OCI-LY1 (cell line): ENCODE data around the gene NEUROD4.

Source experiments
- H2AFZ ChIP-seq: fragments of 200-600 bp; sonication (generic), shearing (Covaris generic); 2 replicates; pipeline ENCODE4 v1.6.0; 2014; ENCODE audit warnings: antibody characterized with exemption, mild to moderate bottlenecking, low read length
- H3F3A ChIP-seq: fragments of 200-600 bp; sonication (generic), shearing (Covaris generic); 2 replicates; pipeline ENCODE4 v1.6.0; 2014; ENCODE audit warnings: mild to moderate bottlenecking, antibody characterized with exemption, low read length, moderate library complexity; ENCODE audit not compliant: insufficient read depth
- H3K27ac ChIP-seq: fragments of 200-600 bp; sonication (generic); 2 replicates; pipeline ENCODE4 v1.5.1; 2014; ENCODE audit warnings: low read length, mixed run types, mild to moderate bottlenecking, low read depth; ENCODE audit not compliant: poor library complexity, severe bottlenecking
- H3K27me3 ChIP-seq: fragments of 200-600 bp; sonication (generic); 2 replicates; pipeline ENCODE4 v1.6.0; 2014; ENCODE audit warnings: antibody characterized with exemption, mild to moderate bottlenecking, low read length, moderate library complexity; ENCODE audit not compliant: insufficient read depth
- H3K36me3 ChIP-seq: fragments of 200-600 bp; sonication (generic); 2 replicates; pipeline ENCODE4 v1.6.1; 2014; ENCODE audit warnings: mild to moderate bottlenecking, antibody characterized with exemption, low read length, moderate library complexity, mixed read lengths; ENCODE audit not compliant: insufficient read depth
- H3K4me1 ChIP-seq: fragments of 200-600 bp; sonication (generic); 2 replicates; pipeline ENCODE4 v1.5.1; 2014; ENCODE audit warnings: mild to moderate bottlenecking, low read length, moderate library complexity; ENCODE audit not compliant: insufficient read depth, severe bottlenecking
- H3K4me2 ChIP-seq: fragments of 200-600 bp; sonication (generic), shearing (Covaris generic); 2 replicates; pipeline ENCODE4 v1.6.1; 2014; ENCODE audit warnings: low read length
- H3K4me3 ChIP-seq: fragments of 200-600 bp; sonication (generic); 2 replicates; pipeline ENCODE4 v1.5.1; 2014; ENCODE audit warnings: low read length, low read depth, mild to moderate bottlenecking, mixed read lengths; ENCODE audit not compliant: poor library complexity, severe bottlenecking
- H3K79me2 ChIP-seq: fragments of 200-600 bp; shearing (Covaris generic); 2 replicates; pipeline ENCODE4 v1.6.1; 2016; ENCODE audit warnings: mixed run types, low read length, mixed read lengths; ENCODE audit not compliant: insufficient read depth
- H3K9ac ChIP-seq: fragments of 200-600 bp; sonication (generic), shearing (Covaris generic); 2 replicates; pipeline ENCODE4 v1.6.1; 2014; ENCODE audit warnings: mild to moderate bottlenecking, low read length, mixed read lengths
- H3K9me2 ChIP-seq: fragments of 200-600 bp; sonication (generic), shearing (Covaris generic); 2 replicates; pipeline ENCODE4 v1.6.1; 2014; ENCODE audit warnings: low read depth, mild to moderate bottlenecking, low read length, mixed read lengths
- H3K9me3 ChIP-seq: fragments of 200-600 bp; shearing (Covaris generic); 2 replicates; pipeline ENCODE4 v1.6.1; 2014; ENCODE audit warnings: low read length, mixed read lengths
- H4K20me1 ChIP-seq: fragments of 200-600 bp; sonication (generic), shearing (Covaris generic); 2 replicates; pipeline ENCODE4 v1.6.0; 2016; ENCODE audit warnings: mild to moderate bottlenecking, low read length; ENCODE audit not compliant: insufficient read depth
- EZH2 ChIP-seq: fragments of 200-600 bp; sonication (generic), shearing (Covaris generic); IDR thresholded peaks from 2 replicates; pipeline ENCODE4 v1.8.0; 2017; ENCODE audit warnings: borderline replicate concordance, mixed run types, mild to moderate bottlenecking, antibody characterized with exemption, low read length, moderate library complexity, mixed read lengths
- TF ChIP-seq, protein P1 (sequence below): fragments of 200-600 bp; sonication (generic), shearing (Covaris generic); IDR thresholded peaks from 2 replicates; pipeline ENCODE4 v1.5.1; 2017; ENCODE audit warnings: mild to moderate bottlenecking, antibody characterized with exemption, low read length, moderate library complexity, mixed read lengths

Gene NEUROD4

DNA sequence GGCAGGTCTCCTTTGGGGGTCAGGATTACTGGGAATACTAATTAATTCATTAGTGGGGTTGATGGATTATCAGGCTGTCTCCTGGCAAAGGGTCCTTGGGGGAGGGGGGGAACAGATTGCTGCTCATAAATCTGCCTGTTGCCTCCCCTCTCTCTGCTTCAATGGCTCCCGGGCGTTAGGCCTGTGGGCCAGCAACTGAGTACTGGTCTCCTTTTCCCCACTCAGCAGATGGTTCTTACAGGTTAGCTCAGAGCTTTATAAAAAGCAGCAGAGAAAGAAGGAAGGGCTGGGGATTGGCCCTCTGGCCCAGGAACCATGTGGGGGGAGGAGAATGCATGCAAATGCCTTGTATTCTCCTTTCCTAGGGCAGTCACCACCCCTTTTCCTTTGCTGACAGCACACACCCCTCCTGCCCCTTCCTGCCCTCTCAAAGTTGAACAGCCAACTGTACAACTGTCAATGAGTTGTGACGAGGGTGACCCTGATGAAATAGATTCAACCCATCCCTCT lies 2.3 kb upstream of the NEUROD4 start:
- no peak overlapping the region for H3K4me3 ChIP-seq
- H4K20me1 ChIP-seq, result no peaks in the 10 kb centered on the region
- no peaks in the 10 kb centered on the region for H3K9me3 ChIP-seq
- H3K79me2 ChIP-seq, result no peaks in the 10 kb centered on the region
- H3K27me3 ChIP-seq, result no peaks in the 10 kb centered on the region
- H3F3A ChIP-seq, result no peaks in the 10 kb centered on the region
- no peaks in the 10 kb centered on the region for H3K9me2 ChIP-seq
- no peak overlapping the region for H3K27ac ChIP-seq
- no peak overlapping the region for H2AFZ ChIP-seq
- no peaks in the 10 kb centered on the region for H3K36me3 ChIP-seq
- H3K4me2 ChIP-seq, result no peak overlapping the region
- TF ChIP-seq, protein P1, sequence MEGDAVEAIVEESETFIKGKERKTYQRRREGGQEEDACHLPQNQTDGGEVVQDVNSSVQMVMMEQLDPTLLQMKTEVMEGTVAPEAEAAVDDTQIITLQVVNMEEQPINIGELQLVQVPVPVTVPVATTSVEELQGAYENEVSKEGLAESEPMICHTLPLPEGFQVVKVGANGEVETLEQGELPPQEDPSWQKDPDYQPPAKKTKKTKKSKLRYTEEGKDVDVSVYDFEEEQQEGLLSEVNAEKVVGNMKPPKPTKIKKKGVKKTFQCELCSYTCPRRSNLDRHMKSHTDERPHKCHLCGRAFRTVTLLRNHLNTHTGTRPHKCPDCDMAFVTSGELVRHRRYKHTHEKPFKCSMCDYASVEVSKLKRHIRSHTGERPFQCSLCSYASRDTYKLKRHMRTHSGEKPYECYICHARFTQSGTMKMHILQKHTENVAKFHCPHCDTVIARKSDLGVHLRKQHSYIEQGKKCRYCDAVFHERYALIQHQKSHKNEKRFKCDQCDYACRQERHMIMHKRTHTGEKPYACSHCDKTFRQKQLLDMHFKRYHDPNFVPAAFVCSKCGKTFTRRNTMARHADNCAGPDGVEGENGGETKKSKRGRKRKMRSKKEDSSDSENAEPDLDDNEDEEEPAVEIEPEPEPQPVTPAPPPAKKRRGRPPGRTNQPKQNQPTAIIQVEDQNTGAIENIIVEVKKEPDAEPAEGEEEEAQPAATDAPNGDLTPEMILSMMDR, result no peak
- TF ChIP-seq EZH2, result no peak
- no peaks in the 10 kb centered on the region for H3K4me1 ChIP-seq
- H3K9ac ChIP-seq, result no peak overlapping the region

DNA sequence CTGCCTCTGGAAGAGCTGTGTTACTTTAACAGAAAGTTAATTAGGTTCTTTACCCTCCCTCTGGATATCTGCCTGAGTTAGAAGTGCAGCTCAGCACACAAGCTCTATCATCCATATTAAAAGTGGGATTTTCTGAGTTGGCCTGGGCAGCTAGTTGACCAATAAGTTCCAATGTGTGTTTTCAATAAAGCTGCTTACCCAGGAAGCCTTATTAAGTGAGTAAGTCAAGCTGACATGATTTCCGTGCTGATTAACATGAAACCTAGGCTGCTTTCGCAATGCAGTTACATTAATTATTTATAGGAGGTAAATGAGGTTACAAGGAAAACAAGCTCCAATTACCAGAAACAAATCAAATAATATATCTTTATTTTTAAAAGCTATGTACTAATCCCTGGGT lies 4.8 kb downstream of the NEUROD4 start:
- Histone ChIP-seq H3K9me2 (no peaks in the 10 kb centered on the region), H2AFZ (no peak overlapping the region), H3K27me3 (no peaks in the 10 kb centered on the region), H3K27ac (no peak overlapping the region), H3K4me3 (no peak overlapping the region), H4K20me1 (no peaks in the 10 kb centered on the region), H3K79me2 (no peaks in the 10 kb centered on the region), H3K9me3 (no peaks in the 10 kb centered on the region), H3K4me2 (no peak overlapping the region), H3K36me3 (no peaks in the 10 kb centered on the region), H3K4me1 (no peaks in the 10 kb centered on the region), H3K9ac (no peak overlapping the region), H3F3A (no peaks in the 10 kb centered on the region)
- no peak for TF ChIP-seq EZH2
- TF ChIP-seq, protein P1, result no peak

DNA sequence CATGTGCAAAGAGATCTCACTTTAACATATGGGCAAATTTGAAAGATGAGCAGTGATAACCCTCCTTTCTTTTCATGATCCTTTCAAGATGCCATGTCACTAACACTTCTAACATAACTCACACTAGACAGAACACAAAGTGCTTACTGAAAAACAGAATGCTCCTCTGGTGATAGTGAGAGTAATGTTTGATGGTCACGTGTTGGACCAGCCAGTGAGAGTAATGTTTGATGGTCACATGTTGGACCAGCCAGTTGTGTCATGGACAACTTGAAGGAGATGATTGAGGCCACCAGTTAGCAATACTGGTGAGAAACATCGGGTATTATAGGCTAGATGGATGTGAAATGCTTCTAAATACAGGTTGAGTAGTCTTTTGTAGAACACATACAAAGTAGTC lies 5.7 kb downstream of the NEUROD4 start:
- Histone ChIP-seq H4K20me1 (no peaks in the 10 kb centered on the region), H3K36me3 (no peaks in the 10 kb centered on the region), H3K4me2 (no peak overlapping the region), H3K9me3 (no peaks in the 10 kb centered on the region), H2AFZ (no peak overlapping the region), H3K4me3 (no peak overlapping the region), H3K4me1 (no peaks in the 10 kb centered on the region), H3F3A (no peaks in the 10 kb centered on the region), H3K27me3 (no peaks in the 10 kb centered on the region), H3K27ac (no peak overlapping the region), H3K9ac (no peak overlapping the region), H3K9me2 (no peaks in the 10 kb centered on the region), H3K79me2 (no peaks in the 10 kb centered on the region)
- TF ChIP-seq, protein P1, result no peak
- TF ChIP-seq EZH2, result no peak
